GM19468 (cell line): ENCODE results near the gene LINGO3.
"Not testable (repeated sequence)": the region's sequence is repeated elsewhere in the genome, so short reads cannot be mapped to it uniquely, and the experiment has no call there.

Experiments used
- ATAC-seq: cut with Tn5 transposase; IDR thresholded peaks from one replicate; pipeline ENCODE4 v1.9.1; 2021; ENCODE audit warnings: mild to moderate bottlenecking, moderate library complexity, moderate number of reproducible peaks; ENCODE audit not compliant: unreplicated experiment; ENCODE audit errors: extremely low read depth

Gene LINGO3, protein sequence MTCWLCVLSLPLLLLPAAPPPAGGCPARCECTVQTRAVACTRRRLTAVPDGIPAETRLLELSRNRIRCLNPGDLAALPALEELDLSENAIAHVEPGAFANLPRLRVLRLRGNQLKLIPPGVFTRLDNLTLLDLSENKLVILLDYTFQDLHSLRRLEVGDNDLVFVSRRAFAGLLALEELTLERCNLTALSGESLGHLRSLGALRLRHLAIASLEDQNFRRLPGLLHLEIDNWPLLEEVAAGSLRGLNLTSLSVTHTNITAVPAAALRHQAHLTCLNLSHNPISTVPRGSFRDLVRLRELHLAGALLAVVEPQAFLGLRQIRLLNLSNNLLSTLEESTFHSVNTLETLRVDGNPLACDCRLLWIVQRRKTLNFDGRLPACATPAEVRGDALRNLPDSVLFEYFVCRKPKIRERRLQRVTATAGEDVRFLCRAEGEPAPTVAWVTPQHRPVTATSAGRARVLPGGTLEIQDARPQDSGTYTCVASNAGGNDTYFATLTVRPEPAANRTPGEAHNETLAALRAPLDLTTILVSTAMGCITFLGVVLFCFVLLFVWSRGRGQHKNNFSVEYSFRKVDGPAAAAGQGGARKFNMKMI

DNA sequence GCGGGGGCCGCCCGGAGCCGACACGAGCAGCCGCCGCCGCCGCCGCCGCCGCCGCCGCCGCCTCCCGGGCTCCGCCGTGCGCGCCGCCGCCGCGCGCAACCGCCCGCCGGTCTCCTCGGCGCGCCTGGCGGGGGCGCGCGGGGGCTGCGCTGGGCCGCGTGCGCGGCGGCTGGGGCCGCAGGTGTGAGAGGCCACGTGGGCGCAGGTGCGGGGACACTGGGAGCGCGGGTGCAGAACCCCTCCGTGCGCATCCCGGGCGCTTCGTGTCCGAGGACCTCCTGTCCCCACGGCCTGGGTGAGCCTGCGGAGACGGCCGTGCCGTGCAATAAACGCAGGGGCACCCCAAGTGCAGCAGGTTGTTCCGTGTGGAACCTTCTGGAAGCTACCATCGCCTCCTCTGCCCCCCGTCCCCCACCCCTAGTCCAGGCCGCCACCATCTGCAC lies at the start of gene LINGO3:
Gene LINGO3 (minus strand): TSS at position 41 of the 443 bp plus-strand sequence. CDS start 16,378 bp downstream, outside the sequence.
- no peak for ATAC-seq

DNA sequence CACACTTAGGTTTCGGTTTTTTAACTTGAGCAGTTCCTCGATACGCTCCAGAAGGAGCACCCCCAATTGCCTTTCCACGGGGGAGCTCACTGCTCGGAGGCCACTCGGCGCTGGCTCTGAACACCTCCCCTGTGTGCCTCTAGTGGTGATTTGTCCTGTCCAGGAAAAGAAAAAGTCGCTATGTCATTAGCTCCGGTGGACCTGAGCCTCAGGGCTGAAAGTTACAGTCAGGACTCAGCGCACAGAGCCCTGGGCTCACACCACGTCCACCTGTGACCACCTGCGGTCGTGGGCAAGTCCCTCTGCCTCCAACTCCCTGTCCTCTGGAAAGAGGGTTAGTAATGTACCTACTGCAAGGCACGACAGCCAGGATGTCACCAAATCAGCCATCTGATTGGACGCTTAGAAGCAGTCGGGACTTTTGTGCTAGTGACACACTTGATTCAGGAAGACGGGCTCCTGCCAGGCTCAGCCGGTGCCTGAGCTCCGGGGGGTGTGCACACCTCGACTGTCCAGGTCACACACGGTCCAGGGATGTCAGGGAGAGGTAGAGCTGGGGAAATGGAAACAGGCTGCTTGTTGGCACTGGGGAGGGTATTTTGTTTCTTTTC lies 48.2 kb upstream of the LINGO3 start:
- ATAC-seq, result no peak

DNA sequence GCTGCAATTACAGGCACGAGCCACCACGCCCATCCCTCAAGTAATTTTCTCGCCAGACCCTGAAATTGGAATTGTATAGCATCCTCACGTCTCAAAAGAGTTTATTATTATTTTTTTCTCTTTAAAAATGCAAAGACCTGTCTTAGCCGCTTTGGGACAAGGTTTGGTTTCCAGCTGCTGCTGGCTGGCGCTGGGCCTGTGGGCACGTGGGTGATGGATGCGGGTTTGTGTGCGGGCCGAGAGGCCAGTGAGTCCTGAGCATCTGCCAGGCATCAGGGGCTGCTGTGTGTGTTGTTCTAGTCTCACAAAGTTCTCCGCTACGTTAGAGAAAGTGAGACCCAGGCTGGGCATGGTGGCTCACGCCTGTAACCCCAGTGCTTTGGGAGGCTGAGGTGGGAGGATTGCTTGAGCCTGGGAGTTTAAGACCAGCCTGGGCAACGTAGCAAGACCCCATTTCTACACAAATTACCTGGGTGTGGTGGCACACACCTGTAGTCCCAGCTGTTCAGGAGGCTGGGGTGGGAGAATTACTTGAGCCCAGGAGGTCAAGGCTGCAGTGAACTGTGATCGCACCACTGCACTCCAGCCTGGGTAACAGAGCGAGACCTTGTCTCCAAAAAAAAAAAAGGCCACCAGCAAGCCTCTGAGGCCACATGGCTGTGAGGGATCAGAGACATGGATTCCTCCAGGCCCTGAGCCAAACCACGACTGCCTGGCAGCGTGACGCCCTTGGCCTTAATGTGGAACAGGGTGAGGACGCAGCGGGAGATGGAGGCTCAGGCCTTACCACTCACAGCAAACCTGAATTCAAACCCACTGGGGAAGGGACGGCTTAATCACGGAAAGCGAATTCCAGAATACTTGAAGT lies 47.4 kb upstream of the LINGO3 start:
- no peak for ATAC-seq

DNA sequence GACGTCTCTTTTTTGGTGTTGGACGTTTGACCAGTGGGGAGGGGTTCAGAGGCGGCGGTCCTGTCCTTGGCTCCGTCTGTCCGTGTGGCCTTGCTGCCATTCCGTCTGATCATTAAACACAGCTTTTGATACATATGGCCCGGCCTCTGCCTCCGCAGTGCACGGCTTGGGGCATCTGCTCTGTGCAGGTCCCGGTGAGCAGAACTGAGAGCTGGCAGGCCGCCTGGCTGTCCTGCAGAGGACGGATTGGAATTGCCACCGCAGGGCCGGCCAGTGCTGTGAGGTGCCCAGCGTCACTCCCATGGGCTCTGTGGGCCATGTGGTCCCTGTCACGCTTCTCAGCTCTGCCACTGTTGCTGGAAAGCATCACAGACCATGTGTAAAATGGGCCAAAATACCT lies 46.7 kb upstream of the LINGO3 start:
- no peak for ATAC-seq

DNA sequence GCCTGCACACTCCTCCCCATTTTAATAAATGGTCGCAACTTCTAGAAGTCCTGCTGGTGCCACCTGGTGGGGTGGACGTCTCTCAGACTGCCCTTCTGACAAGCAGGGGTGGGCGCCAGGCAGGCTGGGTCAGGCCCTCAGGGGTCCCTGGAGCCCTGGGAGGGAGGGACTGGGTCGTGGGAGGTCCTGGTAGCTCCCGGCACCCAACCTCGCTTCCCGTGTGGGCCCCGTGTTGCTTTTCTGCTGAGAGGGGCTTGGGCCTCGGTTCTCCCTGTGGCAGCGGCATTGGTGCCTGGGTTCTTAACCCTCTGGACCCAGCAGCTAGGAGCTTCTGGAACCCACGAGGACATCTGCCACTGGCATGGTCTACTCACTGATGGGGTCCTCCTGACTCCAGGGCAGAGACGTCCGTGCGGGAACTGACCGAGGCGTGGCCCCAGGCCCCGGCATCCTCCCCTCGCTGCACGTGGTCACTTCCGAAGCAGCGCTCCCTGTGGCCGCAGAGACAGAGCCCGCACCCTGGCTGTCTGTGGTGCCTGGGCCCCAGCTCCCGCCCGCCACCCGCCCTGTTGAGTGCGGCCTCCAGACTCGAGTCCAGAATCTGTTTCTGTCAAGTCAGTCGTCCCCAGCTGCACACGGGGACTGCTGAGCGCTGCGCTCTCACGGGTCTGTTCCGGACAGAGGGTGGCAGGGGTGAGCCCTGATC lies 46.1 kb upstream of the LINGO3 start:
- ATAC-seq, result no peak

DNA sequence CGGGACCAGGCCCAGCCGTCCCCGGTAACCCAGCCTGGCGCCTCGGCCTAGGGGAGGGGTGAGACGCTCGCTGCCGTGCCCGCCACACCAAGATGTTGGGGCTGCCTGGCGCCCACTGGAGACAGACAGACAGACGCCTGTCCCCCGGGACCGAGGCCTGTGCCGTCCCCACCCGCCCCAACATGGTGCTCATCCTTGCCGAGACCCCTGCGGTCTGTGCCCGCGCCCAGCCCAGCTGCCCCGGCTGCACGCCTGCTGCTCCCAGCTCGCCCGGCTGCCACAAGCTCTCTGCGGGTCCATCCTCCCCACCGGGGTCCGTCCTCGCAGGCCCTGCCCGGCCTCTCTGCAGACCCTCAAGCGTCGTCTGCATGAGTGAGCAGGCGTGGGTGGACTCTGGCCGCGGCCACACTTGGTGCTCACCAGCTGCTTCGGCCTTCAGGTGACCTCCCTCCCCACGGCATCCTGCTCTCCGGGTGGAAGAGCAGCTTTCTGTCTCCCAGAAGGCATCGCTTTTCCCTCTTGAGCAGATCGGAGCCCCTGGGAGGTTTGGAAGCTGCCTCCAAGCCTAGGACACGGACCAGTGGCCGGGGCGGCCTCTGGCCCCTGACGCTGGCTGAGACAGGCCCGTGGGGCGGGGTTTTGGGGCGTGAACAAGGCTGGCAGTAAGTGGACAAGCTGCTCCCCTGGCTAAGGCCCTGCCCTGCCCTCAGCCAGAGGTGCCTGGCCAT lies 45.4 kb upstream of the LINGO3 start:
- ATAC-seq, result no peak

DNA sequence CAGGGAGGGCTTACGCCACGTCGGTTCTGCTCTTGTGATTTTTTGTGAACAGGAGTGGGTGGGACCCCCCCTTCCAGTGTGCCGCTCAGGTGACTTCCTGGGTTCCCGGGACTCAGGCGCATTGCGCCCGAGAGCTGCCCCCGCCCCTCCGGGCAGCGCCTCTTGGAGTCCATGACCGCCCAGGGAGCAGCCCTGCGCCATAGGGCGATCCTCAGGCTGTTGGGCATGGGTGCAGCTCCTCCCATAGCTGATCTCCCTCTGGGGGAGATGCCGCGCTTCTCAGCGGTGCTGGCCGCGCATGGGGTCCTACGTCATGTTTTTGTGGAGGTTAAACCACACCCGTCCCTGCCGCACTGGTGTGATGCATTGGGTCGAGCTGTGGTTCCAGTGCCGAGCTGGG lies 44.2 kb upstream of the LINGO3 start:
- ATAC-seq, result no peak

DNA sequence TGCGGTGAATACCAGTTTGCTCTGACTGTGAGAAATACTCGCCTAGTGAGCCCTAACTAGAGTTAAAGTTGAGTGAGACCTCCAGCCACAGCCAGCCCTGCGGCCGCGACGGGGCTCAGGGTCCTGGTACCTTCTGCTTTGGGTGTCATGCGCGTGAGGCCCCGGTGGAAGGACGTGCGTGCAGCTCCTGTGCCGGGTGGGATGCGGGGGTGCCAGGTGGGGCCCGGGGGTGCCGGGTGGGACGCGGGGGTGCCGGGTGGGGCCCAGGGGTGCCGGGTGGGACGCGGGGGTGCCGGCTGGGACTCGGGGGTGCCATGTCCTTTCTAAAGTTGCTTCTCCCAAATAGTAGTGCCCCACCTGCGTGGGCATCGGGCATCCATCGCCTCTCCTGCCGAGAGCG lies 43.6 kb upstream of the LINGO3 start:
- no peak for ATAC-seq

DNA sequence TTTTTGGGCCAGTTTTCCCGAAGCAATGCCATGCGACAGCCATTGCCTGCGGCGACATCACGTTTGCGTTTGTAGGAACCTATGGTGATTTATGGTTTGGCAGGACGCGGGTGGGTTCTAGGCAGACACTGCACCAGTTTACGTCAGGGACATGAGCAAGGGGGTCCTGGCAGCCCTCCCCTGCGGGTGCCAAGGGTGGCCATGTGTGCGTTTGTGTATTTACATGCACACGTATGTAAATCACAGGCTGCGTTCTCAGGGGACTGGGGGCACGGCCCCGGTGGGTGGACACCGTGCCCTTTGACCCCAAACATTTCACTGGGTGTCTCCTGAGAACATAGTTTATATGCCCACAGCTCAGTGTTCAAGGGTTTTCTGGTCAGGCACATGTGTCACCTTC lies 42.7 kb upstream of the LINGO3 start:
- no peak for ATAC-seq

DNA sequence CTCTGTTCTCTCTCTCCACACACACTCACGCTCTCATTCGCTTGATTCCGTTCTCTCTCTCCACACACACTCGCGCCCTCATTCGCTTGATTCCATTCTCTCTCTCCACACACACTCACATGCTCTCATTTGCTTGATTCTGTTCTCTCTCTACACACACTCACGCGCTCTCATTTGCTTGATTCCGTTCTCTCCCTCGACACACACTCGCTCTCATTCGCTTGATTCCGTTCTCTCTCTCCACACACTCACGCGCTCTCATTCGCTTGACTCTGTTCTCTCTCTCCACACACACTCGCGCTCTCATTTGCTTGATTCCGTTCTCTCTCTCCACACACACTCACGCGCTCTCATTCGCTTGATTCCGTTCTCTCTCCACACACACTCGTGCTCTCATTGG lies 41.9 kb upstream of the LINGO3 start:
- ATAC-seq, result not testable (repeated sequence)

DNA sequence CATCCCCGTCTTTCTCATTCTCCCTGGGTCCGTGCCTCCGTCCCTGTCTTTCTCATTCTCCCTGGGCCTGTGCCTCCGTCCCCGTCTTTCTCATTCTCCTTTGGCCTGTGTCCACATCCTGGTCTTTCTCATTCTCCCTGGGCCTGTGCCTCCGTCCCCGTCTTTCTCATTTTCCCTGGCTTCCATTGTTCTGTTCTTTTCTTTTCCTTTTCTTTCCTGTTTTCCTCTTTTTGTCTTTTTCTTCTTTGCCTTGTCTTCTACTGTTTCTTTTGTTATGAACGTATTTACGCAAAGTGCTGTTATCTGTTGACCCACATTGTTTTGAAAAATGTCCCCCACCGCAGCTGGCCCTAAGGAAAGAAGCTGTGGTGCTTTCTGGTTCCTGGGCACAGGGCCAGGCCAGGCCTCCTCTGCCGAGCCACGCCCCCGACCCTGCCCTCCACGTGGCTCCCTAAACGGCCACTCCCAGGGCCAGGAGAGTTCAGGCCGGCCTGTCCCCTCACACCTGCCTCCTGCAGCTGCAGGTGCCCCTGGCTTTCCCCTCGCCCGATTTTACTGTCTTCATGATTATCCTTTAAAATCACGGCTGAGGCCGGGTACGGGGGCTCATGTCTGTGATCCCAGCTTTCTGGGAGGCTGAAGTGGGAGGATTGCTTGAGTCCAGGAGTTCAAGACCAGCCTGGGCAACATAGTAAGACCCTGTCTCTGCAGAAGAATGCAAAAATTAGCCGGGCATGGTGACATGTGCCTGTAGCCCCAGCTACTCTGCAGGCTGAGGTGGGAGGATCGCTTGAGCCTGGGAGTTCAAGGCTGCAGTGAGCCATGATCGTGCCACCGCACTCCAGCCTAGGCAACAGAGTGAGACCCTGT lies 38.1 kb upstream of the LINGO3 start:
- ATAC-seq, result no peak

DNA sequence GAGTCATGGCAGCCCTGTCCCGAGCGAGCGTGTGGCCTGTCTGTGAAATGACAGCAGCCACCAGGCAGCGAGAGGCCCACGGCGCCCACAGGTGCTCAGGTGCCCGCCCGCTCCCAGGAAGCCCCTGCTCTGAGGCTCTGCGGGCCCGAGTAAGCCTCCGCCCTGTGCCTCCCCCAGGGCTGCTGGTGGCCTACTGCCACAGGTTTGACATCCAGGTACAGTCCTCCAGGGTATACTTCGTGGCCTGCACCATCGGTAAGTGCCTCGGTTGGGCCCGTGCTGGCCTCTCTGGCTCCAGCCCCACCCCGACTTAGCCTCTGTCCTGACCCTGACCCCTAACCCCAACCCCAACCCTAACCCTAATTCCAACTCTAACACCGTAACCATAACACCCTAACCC lies 37.1 kb upstream of the LINGO3 start:
- ATAC-seq, result no peak

DNA sequence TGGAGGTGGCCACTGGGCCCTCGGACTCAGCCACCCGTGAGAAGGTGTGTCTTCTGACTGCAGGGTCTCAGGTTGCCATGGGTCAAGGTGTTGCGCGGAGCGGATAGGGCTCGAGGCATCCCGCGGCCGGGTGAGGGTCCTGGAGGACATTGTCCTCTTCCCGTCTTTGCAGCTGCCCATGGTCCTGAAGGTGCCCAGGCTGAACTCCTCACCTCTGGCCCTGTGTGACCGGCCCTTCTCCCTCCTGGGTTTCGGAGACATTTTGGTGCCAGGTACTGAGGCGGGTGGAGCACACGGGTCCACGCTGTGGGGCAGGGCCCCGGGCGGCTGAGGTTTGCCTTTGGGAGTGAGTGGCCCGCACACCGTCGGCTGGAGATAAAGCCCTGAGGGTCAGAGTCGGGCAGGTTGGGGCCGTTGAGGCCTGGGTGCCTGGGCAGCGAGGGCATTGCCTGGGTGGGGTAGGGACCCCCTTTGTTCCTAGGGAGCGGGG lies 36.5 kb upstream of the LINGO3 start:
- ATAC-seq, result no peak

DNA sequence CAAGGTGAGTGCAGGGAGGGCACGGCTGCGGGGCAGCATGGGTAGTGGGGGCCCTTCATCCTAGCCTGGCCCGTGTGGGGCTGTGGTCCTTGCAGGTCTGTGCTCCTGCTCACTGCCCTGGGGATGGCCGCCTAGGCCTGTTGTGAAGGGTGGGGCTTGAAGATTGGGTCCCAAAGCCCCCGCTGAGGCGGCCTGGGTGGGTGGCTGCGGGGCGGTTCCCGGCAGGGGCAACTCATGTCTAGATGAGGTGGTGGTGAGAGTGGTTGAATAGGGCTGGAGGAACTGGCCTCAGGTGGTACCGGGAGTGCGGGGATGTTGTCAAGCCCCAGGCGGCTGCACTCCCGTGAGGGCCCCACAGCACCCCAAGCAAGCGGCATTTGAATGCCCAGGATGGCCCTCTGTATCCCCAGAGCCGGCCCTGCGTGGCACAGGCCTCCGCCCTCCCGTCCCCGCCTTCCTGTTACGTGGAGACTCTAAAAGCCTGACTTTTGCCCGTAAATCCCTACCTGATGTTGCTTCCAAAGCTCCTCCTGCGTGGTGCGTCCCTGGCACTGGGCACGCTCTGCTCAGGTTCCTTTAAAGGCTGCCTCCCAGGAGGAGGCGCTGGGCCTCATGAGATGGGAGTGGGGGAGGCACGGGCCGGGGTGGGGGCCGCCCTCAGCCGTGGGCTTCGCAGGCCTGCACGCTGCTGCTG lies 35.5 kb upstream of the LINGO3 start:
- ATAC-seq, result no peak

DNA sequence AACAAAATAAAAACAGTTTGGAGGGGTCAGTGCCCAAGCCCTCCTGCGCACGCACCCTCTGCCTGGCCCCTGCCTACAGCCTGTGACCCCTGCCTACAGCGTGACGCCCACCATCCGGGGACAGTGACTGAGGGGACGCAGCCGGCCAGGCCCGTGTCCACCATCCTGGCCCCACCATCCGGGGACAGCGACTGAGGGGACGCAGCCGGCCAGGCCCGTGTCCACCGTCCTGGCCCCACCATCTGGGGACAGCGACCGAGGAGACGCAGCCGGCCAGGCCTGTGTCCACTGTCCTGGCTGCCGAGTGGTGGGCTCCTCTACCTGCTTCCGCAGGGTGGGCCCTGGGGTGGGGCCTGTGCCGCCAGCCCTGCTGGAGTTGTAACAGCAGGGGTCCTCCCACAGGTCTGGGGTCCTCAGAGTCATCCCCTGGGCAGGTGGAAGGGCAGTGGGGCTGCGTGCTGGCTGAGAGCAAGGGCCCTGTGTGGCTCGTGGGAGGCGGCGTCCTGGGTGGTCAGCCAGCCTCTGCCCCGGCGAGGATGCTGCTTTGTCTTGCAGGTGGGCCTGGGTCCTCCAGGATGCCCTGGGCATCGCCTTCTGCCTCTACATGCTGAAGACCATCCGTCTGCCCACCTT lies 34.8 kb upstream of the LINGO3 start:
- ATAC-seq, result no peak

DNA sequence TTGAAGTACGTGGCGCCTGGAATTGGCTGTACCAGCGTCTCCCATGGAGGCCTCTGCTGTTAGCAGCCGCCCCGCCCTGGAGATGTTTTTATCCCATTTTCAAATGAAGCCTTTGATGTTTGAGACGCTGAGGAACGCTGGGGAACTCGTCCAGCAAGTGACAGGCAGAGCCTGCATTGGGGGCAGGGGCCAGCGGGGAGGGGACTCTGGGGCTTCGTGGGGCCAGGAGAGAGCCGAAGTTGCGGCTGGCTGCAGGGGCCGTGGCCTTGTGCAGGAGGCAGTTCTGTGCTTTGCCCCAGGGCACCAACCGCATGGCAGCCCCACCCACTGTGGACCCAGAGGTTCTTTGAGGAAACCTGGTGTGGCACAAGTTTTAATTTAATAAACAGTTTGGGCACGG lies 34.0 kb upstream of the LINGO3 start:
- no peak for ATAC-seq

DNA sequence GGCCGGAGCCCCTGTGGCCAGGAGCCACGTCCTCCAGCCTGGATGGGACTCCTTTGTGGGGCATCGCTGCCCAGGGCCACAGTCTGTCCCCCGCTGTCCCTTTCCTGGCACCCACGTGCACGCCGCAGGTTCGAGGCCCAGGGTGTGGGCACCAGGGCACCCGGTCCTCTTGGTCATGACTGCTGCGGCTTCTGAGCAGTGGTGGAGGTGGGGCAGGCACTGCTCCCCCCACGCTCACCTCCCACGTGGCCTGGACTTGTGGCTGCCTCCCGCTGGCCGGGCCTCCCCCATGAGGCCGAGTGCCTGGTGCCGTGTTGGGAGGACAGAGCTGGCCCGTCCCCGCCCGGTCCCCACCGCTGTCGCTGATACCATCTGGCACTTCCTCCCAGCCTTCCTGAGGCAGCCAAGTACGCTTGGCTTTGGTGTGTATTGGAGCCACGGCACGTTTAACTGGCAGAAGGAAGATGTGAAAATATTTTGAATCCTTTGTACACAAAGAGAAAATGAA lies 33.3 kb upstream of the LINGO3 start:
- no peak for ATAC-seq
